Left cardiac atrium (tissue), 4 donors: ENCODE measurements around the gene RUNDC3A. TPM values are rescaled to one million over a fixed set of nuclear protein-coding genes. Genes with fewer than 3 reads are reported as not detected.
A peak's percentile ranks its signal among the peaks of the same experiment; 100 is the strongest.
"Not testable (repeated sequence)": the region's sequence is repeated elsewhere in the genome, so short reads cannot be mapped to it uniquely, and the experiment has no call there.

Experiments
- ATAC-seq, 2 donors: fragments of 200-7000 bp; cut with Tn5 transposase; one replicate each; pipeline ENCODE4 v1.9.1; 2020; ENCODE audit warnings: mild to moderate bottlenecking in 2 of 2, moderate library complexity in 2 of 2
- DNase-seq: peaks from one replicate; pipeline ENCODE4 v3.0.0-alpha.2; 2020
- intact Hi-C, 2 donors: fragments of 100-400 bp; cut with DNase I; formaldehyde crosslinking; loops; one replicate each; pipeline versions ENCODE4 v1.14.1 to v1.15.1; 2022 to 2023
- total RNA-seq, 2 donors: library from RNA; stranded (reverse); fragmentation: NEBNext Ultra II Directional; extraction: Animal tissue kit (Norgen Biotek cat#: 25700); gene quantifications; one replicate each; pipeline ENCODE4 v1.2.1, GENCODE V29; 2021
- donor health status: DM: no; HTN: yes; CAD: no.
- donor health status: DM: no; HTN: yes; CAD: no; lungs with severe emphysema.
- donor health status: DM: yes; HTN: yes; CAD: no.
- donor health status: Dilated cardiomyopathy.

Gene RUNDC3A
- total RNA-seq, 2 donors from 2014 or later: 0.85 to 1.0 TPM

GRCh38 chr17:44352828-44353671 is 44.6 kb downstream of the RUNDC3A start:
- intact Hi-C loops: no loop called here
- no peak for ATAC-seq
- DNase-seq: no peak

GRCh38 chr17:44353672-44354331 is 45.4 kb downstream of the RUNDC3A start:
- ATAC-seq (peak; percentile 12 to 54), DNase-seq (no peak)
- intact Hi-C loops: no loop called here

GRCh38 chr17:44354582-44355561 is 46.5 kb downstream of the RUNDC3A start:
- DNase-seq (peak; percentile 65), ATAC-seq (peak in 1 of 2 donors; percentile 1)
- intact Hi-C loops: no loop called here

GRCh38 chr17:44355642-44356099 is 47.3 kb downstream of the RUNDC3A start:
- intact Hi-C loops: no loop called here
- DNase-seq: no peak
- ATAC-seq: no peak

DNA sequence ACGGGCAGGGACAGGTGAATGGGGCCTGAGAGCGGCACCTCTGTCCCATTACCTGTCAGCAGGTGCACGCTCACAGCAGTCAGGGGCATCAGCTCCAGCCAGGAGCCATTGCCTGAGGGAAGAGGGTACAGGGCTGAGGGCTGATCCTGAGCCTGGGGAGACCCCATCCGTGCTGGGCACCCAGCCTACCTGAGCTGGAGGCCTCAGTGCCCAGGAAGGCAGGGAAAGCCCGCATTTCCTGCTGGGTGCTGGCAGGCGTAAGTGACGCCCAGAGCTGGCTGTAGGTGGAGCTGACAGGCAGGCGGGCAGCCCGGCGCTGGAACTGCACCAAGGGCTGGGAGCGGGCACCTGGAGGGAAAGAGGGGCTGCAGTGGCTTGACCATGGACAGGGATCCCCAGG is 47.8 kb downstream of the RUNDC3A start:
- DNase-seq (no peak), ATAC-seq (no peak)
- intact Hi-C loops: no loop called here

GRCh38 chr17:44358066-44358465 is 49.7 kb downstream of the RUNDC3A start:
- DNase-seq (no peak), ATAC-seq (no peak)
- intact Hi-C loops: no loop called here

DNA sequence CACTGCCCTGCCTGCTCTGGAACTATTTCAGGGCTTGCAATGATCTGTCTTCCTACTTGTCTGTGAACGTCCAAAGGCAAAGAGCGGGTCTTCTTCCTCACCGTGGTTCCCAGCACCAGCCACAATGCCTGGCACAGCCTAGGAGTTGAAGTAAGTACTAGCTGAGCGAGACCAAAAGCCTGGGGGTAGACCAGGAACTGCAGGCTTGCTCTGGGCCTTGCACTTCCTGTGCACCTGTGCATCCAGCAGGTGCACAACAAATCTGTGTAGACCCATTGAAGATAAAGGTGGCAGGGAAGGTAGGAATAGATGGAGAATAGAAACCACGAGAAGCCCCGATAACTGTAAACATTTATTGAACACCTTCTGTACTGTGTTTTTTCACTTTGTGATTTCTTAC is 50.6 kb downstream of the RUNDC3A start:
- intact Hi-C loops: no loop called here
- DNase-seq (no peak), ATAC-seq (no peak)

DNA sequence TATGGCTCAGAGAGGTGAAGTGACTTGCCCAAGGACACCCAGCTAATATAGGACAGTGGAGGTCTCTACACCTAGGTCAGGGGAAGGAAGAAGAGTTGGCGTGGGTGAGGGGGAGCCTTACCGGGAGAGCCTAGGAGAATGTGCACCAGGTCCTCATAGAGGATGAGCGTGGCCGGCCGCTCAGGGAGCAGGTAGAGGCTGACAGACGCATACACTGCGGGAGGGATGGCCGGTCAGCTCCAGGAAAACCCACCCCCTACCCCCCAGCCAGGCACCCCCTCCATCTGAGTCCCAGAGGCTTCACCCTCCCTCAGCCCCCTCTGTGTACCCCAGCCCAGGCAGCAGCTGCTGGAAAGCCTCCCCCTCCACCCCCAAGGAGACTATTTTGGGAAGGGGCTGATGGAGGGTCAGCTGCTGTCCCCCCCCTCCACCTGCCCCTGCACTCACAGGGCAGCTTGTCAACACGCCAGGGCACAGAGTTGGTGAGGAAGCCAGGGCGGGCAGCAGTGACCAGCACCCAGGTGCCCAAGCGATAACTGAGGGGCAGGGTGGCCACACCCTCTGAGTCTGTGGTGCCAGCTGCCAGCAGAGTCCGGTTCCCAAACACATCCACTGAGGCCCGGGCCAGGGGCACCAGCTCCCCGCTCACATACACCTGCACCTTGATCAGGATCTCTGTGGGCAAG is 51.2 kb downstream of the RUNDC3A start:
- no peak for ATAC-seq
- intact Hi-C loops: no loop called here
- DNase-seq: no peak

DNA sequence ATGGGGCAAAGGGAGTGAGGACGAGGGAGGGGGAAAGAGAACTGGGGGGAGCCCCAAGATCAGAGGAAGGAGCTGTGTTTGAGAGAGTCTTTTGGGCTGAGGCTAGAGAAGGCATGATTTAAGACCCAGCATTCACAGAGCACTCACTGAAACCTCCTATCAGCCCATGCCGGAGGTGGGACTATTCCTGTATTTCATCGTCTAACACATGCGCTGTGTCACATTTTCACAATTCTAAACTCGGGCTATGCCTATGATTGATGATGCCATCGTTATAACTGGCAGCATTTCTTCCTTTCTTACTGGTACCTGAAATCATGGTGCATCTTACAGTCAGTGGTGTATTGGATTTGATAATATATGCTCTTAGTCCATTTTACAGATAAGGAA is 51.7 kb downstream of the RUNDC3A start:
- ATAC-seq: no peak
- DNase-seq: no peak
- intact Hi-C loops: no loop called here

DNA sequence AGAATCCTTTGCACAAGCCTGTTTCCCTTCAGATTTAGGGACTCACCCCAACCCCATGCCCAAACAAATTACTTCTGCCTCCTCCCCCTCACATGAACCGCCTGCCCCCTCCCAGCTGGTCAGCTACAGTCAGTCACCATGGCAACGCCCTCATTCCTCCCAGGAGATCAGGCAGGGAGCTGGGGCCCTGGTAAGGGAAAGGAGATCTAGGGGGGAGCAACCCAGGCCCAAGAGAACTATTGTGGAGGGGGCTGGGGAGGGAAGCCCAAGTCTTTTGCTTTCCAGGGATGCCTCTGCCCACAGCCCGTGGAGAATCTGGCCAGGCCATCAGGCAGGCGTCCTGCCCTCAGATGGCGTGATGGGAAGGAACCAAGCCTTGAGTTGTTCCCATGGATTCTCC is 52.4 kb downstream of the RUNDC3A start:
- DNase-seq: no peak
- intact Hi-C loops: no loop called here
- no peak for ATAC-seq

DNA sequence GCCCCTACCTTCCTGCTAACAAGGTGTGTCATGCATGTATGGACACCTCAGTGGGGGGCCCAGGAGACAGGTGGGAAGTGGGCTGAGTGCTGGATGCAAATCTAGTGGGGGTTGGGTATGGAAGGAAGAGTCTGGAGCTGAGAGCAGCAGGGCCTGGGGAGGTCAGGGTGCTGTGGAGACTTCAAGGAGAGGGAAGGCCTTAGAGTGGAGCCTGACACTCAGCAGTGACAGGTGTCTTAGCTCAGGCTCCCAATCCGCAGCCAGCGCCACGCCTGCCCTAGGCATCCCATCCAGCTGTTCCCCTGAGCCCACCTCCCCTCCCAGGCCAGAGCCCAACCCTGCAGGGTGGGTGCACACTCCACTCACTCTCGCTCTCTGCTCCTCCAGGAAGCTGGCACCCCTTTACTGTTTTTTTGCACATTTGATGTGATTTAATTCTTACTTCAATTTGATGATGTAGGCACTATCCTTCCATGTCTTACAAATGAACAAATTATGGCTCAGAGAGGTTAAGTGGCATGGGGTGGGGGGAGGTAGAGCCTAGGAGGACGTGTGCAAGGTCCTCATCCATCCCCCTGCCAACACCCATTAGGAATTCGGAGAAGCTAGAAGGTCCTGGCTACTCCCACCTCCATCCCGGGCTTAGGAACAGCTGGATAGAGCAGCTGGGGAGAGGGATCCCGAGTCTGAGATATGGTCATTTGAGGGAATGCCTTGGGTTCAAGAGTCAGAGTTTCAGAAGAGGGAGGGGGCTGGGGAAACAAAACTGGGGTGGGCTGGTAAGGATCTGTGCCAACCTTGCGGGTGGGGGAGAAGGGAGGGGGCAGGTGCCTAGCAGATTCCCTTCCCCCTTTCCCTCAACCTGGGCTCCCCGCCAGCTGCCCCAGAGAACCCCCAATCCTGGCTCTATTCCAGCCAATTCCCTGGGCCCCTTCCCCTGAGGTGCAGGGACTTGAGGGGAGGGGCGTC is 53.2 kb downstream of the RUNDC3A start:
- intact Hi-C loops: no loop called here
- ATAC-seq: no peak

DNA sequence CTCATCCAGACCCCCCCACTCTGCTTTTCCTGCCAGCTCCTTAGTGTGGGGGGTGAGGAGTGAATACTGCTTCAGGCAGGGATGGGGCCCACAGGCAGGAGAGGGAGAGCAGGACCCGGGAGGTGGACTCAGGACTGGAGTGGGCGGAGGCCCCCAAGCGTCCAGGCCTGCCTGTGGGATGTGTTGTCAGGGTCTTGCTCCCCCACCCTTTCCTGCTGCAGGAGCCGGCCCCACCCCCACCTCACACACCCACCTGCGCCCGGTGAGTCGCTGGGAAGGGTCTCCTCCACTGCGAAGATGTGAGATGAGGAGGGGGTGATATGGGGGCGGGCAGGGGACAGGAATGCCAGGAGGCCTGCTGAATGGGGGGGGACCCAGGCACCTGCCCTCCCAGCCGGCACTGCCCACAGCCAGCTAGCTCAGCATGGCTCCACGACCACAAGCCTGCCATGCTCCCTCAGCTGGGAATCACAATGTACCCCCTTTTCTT is 54.1 kb downstream of the RUNDC3A start:
- intact Hi-C loops: no loop called here
- DNase-seq (no peak), ATAC-seq (peak in 1 of 2 donors; percentile 8)

More for the DNA sequence above, 53.2 kb downstream of the RUNDC3A start:
- DNase-seq: no peak

DNA sequence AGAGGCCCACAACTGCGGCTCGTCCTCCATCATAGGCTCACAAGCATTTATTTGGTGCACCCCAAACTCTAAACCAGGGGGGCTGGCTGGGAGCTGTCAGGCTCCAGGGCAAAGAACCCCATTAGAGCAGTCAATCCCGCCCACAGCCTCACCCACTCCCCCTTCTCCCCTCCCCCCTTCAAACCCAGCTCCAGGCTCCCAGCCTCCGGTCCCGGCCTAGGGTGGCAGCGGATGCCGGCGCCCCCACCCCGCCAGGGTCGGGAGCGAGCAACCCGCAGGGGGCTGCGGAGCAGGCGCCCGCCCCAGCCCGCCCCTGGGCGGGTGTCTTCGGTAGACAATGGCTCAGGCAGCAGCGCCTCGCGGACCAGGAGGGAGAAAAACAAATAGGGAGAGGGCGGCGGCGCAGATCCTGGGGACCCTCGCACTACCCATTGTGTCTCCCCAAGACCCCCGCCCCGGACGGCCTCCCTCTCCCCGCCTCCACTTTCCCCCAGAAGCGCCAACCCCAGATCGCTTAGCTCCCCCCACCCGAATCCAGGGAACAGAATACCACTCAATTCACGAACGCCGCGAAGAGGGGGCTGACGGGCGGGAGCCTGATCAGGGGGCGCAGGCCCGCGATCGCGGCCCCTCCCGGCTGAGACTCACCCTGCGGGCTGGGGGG is 54.7 kb downstream of the RUNDC3A start:
- no peak for DNase-seq
- ATAC-seq: peak; percentile 38 to 59
- intact Hi-C loops: no loop called here

GRCh38 chr17:44363613-44364159 is 55.3 kb downstream of the RUNDC3A start, which contains the start of gene FAM171A2:
Gene FAM171A2, minus strand, starts transcription at chr17:44363853. Its CDS starts 139 bp downstream, at chr17:44363714.
- intact Hi-C loops: no loop called here
- ATAC-seq (peak; percentile 81 to 94), DNase-seq (peak; percentile 59)

DNA sequence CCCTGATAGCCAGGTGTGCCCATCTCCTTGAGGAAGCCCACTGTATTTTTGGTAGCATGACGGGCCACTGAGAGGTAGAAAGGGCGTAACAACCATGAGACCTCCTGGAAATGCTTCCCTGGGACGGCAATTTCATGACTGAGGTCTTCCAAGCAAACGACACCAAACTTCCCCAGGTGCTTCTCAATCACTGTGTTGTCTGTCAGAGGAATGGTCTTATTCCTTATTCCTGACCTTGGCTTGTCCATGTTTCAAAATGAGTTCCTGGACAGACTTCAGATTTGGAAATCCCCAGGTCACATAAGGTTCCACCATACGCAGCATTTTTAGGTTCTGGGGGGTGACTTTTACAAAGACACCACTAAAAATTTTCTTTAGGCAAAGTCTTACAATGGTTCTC is 56.6 kb downstream of the RUNDC3A start:
- DNase-seq, intact Hi-C loops, ATAC-seq: not testable (repeated sequence)

DNA sequence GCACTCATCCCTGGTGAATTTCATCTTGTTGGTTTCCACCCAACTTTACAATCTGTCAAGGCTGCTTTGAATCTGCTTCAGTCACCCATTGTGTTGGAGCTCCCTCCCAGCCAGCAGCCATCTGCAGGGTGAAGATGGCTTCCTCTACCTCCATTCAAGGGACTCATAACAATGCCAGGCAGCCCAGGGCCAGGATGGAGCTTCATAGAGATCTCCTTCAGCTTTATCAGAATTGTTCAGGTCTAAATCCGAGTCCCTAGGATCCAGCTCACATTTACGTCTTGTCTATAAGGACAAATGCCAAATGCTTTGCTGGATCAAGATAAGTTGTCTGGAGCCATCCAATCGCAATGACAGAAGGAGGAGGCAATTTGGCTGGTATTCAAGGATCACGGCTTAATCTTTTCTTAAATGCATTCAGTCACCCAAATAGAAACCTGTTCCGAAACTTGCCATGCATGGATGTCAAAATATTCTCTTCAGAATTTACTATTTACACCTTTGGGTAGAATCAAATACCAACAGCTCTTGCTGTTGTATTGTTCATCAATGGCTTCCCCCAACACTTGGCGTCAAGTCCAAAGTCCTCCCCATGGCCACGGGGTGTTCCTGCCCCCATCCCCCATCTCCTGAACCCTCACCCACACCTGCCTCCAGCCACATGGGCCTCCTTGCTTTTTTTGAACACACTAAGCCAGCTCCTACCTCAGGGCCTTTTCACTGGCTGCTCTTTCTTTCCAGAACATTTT is 59.0 kb downstream of the RUNDC3A start:
- ATAC-seq: no peak
- DNase-seq: no peak
- intact Hi-C loops: no loop called here
